Transverse colon (tissue), 4 donors: ENCODE data around the gene ALKBH2. TPM values are rescaled to one million over a fixed set of nuclear protein-coding genes. Genes with fewer than 3 reads are reported as not detected.

Source experiments
- DNase-seq: peaks from one replicate; pipeline ENCODE4 v3.0.0-alpha.2; 2019
- H3K27ac ChIP-seq, 4 donors: fragments of 200-600 bp; sonication (generic); 2 replicates each; pipeline ENCODE4 v1.5.1; 2016 to 2018; ENCODE audit warnings: inconsistent platforms in 4 of 4
- H3K27me3 ChIP-seq: fragments of 200-600 bp; sonication (generic); 2 replicates; pipeline ENCODE4 v1.5.1; 2017; ENCODE audit warnings: inconsistent platforms
- H3K36me3 ChIP-seq, 4 donors: fragments of 200-600 bp; sonication (generic); 2 replicates each; pipeline ENCODE4 v1.5.1; 2017 to 2019; ENCODE audit warnings: inconsistent platforms in 4 of 4
- H3K4me1 ChIP-seq, 4 donors: fragments of 200-600 bp; sonication (generic); 2 replicates each; pipeline ENCODE4 v1.5.1; 2017 to 2020; ENCODE audit warnings: inconsistent platforms in 4 of 4
- H3K4me3 ChIP-seq, 4 donors: fragments of 200-600 bp; sonication (generic); 1 replicate in 1 of 4; 2 replicates in 3 of 4; pipeline versions ENCODE4 v1.5.1 to v1.6.1; 2017 to 2019; ENCODE audit warnings: inconsistent platforms in 4 of 4
- H3K9me3 ChIP-seq, 2 donors: fragments of 200-600 bp; sonication (generic); 2 replicates each; pipeline ENCODE4 v1.5.1; 2017 to 2019; ENCODE audit warnings: inconsistent platforms in 2 of 2
- EP300 ChIP-seq: sonication (generic); formaldehyde crosslinking; IDR thresholded peaks from one replicate; pipeline ENCODE4 v1.6.1; 2017; ENCODE audit warnings: antibody characterized with exemption, low read depth
- POLR2A ChIP-seq: fragments of 450-650 bp; IDR thresholded peaks from one replicate; pipeline ENCODE4 v1.6.1; 2016; ENCODE audit warnings: antibody characterized with exemption, mild to moderate bottlenecking, moderate library complexity
- POLR2AphosphoS5 ChIP-seq, 3 donors: sonication (generic); formaldehyde crosslinking; IDR thresholded peaks; one replicate each; pipeline ENCODE4 v1.6.1; 2016; ENCODE audit warnings: antibody characterized with exemption in 3 of 3
- WGBS, 2 donors: methylation state at CpG; one replicate each; pipeline ENCODE4 v1.1.5; 2018; ENCODE audit warnings: low coverage in 1 of 2; 5-methylcytosine and 5-hydroxymethylcytosine counted together
- in situ Hi-C, 4 donors: fragments of 200-750 bp; cut with MboI; loops; one replicate each; pipeline versions ENCODE4 v1.15.0 to v1.15.1; 2017; ENCODE audit warnings: low sequenced_read_pairs in 3 of 4, low pct_ligation_motif_present in 1 of 4, low pct_unique_long_range_greater_than_20kb in 1 of 4
- intact Hi-C: fragments of 100-400 bp; cut with DNase I; formaldehyde crosslinking; loops from one replicate; pipeline ENCODE4 v1.15.1; 2023; ENCODE audit warnings: low total_unique reads
- total RNA-seq, 4 donors: library from RNA; depleted of rRNA; stranded (reverse); fragments of >200 nt; gene quantifications; one replicate each; pipeline ENCODE4 v1.1.0, GENCODE V29; 2016
- TF ChIP-seq, protein P1 (sequence below), 5 experiments: fragments of 200-600 bp in 3 of 5; fragments of 450-650 bp in 2 of 5; sonication (generic) in 3 of 5; IDR thresholded peaks; 1 replicate in 2 of 5; 2 replicates in 3 of 5; pipeline ENCODE4 v1.5.1; 2016 to 2017; ENCODE audit warnings: antibody characterized with exemption in 5 of 5, inconsistent platforms in 3 of 5, mild to moderate bottlenecking in 2 of 5, moderate library complexity in 1 of 5

Gene ALKBH2
- 10 to 100 TPM in 1 of 4 donors, 1 to 10 TPM in 2, not detected in 1; 3.4 to 11.1 (median 7.1) TPM for total RNA-seq

DNA sequence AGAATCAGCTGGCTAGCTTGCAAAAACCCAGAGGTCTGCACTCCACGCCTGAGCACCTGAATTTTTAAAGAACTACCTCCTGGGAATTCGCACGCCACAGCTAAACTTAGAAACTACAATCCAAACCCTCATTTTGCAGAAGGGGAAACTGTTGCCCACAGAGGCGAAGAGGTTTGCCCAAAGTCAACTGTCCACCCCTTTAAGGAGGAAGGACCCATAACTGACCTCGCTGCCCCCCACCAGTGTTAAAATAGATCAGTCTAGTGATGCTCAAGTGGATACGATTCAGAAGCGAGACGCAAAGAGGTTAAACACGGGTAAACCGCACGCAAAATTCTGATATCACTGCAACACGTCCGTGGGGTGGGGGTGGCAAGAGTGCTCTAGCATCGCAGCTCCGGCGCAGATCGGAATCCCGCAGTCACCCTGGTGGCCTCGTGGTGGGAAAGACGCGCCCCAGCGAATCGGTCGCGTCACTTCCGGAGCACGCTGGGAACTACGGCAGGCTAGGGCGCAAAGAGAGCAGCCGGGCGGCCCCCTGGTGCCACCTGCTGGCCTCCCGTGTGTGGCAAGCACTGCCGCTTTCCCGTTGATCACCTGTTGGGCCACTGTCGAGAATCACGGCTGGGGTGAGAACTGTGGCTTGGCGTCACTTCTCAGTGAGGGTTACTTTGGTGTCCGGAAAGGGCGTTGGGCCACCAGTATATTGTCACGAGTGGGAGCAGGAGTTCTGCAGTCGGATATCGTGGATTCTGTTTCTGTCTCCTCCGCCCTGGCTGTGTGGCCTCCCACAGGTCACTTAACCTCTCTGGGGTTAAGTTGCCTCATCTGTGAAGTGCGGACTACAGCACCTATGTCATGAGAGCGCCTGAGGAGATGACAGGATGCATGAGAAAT, at the start of gene ALKBH2:
Gene ALKBH2 (minus strand): TSS at position 451 of the 897 bp plus-strand sequence. CDS start 686 bp downstream, outside the sequence.
- H3K27ac ChIP-seq, result peak within 1 kb of the TSS; percentile 73 to 83 (median 75)
- TF ChIP-seq, protein P1, sequence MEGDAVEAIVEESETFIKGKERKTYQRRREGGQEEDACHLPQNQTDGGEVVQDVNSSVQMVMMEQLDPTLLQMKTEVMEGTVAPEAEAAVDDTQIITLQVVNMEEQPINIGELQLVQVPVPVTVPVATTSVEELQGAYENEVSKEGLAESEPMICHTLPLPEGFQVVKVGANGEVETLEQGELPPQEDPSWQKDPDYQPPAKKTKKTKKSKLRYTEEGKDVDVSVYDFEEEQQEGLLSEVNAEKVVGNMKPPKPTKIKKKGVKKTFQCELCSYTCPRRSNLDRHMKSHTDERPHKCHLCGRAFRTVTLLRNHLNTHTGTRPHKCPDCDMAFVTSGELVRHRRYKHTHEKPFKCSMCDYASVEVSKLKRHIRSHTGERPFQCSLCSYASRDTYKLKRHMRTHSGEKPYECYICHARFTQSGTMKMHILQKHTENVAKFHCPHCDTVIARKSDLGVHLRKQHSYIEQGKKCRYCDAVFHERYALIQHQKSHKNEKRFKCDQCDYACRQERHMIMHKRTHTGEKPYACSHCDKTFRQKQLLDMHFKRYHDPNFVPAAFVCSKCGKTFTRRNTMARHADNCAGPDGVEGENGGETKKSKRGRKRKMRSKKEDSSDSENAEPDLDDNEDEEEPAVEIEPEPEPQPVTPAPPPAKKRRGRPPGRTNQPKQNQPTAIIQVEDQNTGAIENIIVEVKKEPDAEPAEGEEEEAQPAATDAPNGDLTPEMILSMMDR (IDR thresholded peaks at IDR 0.05), result peak; percentile 96 to 99 (median 98)
- TF ChIP-seq POLR2AphosphoS5 (IDR thresholded peaks at IDR 0.05) (peak; percentile 76), EP300 (peak; percentile 82), POLR2A (peak; percentile 25)
- H3K4me3 ChIP-seq, result peak within 1 kb of the TSS; percentile 30 to 54 (median 36)
- intact Hi-C loops (no loop called here), in situ Hi-C loops (loop anchor here in 2 of 4 donors (10.0 to 25.0 kb wide), 3 partner anchors 138 to 531 kb away; partner anchors contain the start of genes ISCU (in 2 of the 2) and SART3 (in 2 of the 2))
- WGBS, 2 donors, result 7 to 24% methylated on average over 4 to 45 of the region's 45 CpGs
- peaks cover 15 to 36% (median 22%) of the 10 kb centered on the region in 4 donors for H3K4me1 ChIP-seq
- peak; percentile 95 for DNase-seq
- peaks cover 0 to 12% (median 1%) of the 10 kb centered on the region in 4 donors for H3K36me3 ChIP-seq
- H3K27me3 ChIP-seq, result no peaks in the 10 kb centered on the region
- H3K9me3 ChIP-seq, result no peaks in the 10 kb centered on the region

DNA sequence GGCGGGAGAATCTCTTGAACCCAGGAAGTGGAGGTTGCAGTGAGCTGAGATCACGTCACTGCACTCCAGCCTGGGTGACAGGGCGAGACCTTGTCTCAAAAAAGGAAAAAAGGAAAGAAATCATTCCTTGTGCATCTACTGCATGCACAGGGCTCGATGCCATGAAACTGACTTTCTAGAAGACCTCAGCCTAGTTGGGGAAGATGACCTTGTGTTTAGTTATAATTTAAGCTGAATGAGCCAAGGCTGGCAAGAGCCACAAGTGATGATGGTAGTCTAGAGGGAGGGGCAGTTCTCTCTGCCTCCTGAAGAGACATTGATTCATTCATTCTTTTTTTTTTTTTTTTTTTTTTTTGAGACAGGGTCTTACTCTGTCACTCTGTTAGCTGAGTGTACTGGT, 47.3 kb upstream of the ALKBH2 start:
- Histone ChIP-seq H3K27ac (no peak overlapping the region), H3K27me3 (no peaks in the 10 kb centered on the region), H3K36me3 (peaks cover 0 to 6% (median 2%) of the 10 kb centered on the region in 4 donors), H3K4me3 (no peak overlapping the region), H3K4me1 (peaks cover 0 to 33% (median 9%) of the 10 kb centered on the region in 4 donors), H3K9me3 (no peaks in the 10 kb centered on the region)
- no peak for DNase-seq
- no peak for TF ChIP-seq EP300
- TF ChIP-seq, protein P1 (IDR thresholded peaks at IDR 0.05), result no peak
- WGBS, 2 donors, result 82 to 83% methylated on average over 1 to 4 of the region's 4 CpGs
- in situ Hi-C loops (no loop called here), intact Hi-C loops (loop anchor here (5.0 kb wide), 1 partner anchor 532 kb away; no protein-coding TSS in a partner anchor)

DNA sequence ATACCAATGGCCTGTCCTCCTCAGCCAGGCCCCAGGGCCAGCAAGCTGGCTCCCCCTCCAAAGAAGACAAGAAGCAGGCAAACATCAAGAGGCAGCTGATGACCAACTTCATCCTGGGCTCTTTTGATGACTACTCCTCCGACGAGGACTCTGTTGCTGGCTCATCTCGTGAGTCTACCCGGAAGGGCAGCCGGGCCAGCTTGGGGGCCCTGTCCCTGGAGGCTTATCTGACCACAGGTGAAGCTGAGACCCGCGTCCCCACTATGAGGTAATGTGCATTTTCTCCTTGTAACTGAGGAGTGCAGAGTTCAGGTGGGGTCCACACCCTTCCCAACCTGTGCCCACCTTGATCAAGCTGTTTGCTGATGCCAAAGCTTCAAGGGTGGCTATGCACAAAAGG, 46.5 kb upstream of the ALKBH2 start:
- no peak for DNase-seq
- Histone ChIP-seq H3K27ac (no peak overlapping the region), H3K4me3 (no peak overlapping the region), H3K36me3 (peaks cover 0 to 6% (median 2%) of the 10 kb centered on the region in 4 donors), H3K9me3 (no peaks in the 10 kb centered on the region), H3K4me1 (peaks cover 0 to 25% (median 6%) of the 10 kb centered on the region in 4 donors), H3K27me3 (no peaks in the 10 kb centered on the region)
- no peak for TF ChIP-seq POLR2AphosphoS5 (IDR thresholded peaks at IDR 0.05)
- TF ChIP-seq EP300, result no peak
- TF ChIP-seq, protein P1 (IDR thresholded peaks at IDR 0.05), result no peak
- TF ChIP-seq POLR2A, result no peak
- in situ Hi-C loops (no loop called here), intact Hi-C loops (loop anchor here (5.0 kb wide), 1 partner anchor 533 kb away; no protein-coding TSS in a partner anchor)
- WGBS, 2 donors, result 77% methylated on average over 7 of the region's 7 CpGs; no CpG with 5 or more reads in 1 of the 2 donors

DNA sequence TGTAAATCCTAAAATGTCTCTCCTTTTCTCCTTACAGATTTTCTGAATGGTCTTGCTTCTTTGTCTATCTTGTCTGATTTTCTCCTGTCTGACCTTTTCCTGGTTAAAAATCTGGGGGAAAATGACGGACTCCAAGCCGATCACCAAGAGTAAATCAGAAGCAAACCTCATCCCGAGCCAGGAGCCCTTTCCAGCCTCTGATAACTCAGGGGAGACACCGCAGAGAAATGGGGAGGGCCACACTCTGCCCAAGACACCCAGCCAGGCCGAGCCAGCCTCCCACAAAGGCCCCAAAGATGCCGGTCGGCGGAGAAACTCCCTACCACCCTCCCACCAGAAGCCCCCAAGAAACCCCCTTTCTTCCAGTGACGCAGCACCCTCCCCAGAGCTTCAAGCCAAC, 46.1 kb upstream of the ALKBH2 start:
- intact Hi-C loops (no loop called here), in situ Hi-C loops (no loop called here)
- peaks cover 0 to 22% (median 4%) of the 10 kb centered on the region in 4 donors for H3K4me1 ChIP-seq
- DNase-seq, result no peak
- no peaks in the 10 kb centered on the region for H3K27me3 ChIP-seq
- TF ChIP-seq EP300 (no peak), POLR2AphosphoS5 (IDR thresholded peaks at IDR 0.05) (no peak), POLR2A (no peak)
- TF ChIP-seq, protein P1 (IDR thresholded peaks at IDR 0.05), result no peak
- H3K9me3 ChIP-seq, result no peaks in the 10 kb centered on the region
- H3K36me3 ChIP-seq, result peaks cover 0 to 6% (median 2%) of the 10 kb centered on the region in 4 donors
- H3K27ac ChIP-seq, result no peak overlapping the region
- no peak overlapping the region for H3K4me3 ChIP-seq
- WGBS, 2 donors, result 94% methylated on average over 9 of the region's 9 CpGs; no CpG with 5 or more reads in 1 of the 2 donors
